SK-N-SH (cell line): ENCODE measurements around the gene UBAC2.

Experiments used
- RAD21 ChIP-seq: IDR thresholded peaks from 2 replicates; pipeline ENCODE4 v1.6.1; 2012; ENCODE audit warnings: mild to moderate bottlenecking, low read length
- REST ChIP-seq: IDR thresholded peaks from 2 replicates; pipeline ENCODE4 v1.6.1; 2012; ENCODE audit warnings: mild to moderate bottlenecking, low read depth, low read length, moderate library complexity
- RFX5 ChIP-seq: IDR thresholded peaks from 2 replicates; pipeline ENCODE4 v1.6.1; 2012; ENCODE audit warnings: mild to moderate bottlenecking, improper control_type of control experiment, low read length
- TF ChIP-seq, protein P1 (sequence below): fragments of 150-350 bp; IDR thresholded peaks from 2 replicates; pipeline ENCODE4 v1.6.1; 2016; ENCODE audit warnings: mild to moderate bottlenecking, low read depth, low read length
- TF ChIP-seq, protein P2 (sequence below): fragments of 200-600 bp; sonication (generic); IDR thresholded peaks from 2 replicates; pipeline ENCODE4 v1.6.1; 2017; ENCODE audit warnings: antibody characterized with exemption, mild to moderate bottlenecking, moderate library complexity

DNA sequence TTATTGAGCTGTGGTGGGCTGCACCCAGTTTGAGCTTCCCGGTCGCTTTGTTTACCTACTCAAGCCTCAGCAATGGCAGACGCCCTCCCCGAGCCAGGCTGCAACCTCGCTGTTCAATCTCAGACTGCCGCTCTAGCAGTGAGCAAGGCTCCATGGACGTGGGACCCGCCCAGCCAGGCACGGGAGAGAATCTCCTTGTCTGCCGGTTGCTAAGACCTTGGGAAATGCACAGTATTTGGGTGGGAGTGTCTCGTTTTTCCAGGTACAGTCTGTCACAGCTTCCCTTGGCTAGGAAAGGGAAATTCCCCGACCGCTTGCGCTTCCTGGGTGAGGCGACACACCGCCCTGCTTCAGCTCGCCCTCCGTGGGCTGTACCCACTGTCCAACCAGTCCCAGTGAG, 27.7 kb upstream of the UBAC2 start:
- no peak for TF ChIP-seq RAD21
- no peak for TF ChIP-seq REST
- TF ChIP-seq, protein P1, sequence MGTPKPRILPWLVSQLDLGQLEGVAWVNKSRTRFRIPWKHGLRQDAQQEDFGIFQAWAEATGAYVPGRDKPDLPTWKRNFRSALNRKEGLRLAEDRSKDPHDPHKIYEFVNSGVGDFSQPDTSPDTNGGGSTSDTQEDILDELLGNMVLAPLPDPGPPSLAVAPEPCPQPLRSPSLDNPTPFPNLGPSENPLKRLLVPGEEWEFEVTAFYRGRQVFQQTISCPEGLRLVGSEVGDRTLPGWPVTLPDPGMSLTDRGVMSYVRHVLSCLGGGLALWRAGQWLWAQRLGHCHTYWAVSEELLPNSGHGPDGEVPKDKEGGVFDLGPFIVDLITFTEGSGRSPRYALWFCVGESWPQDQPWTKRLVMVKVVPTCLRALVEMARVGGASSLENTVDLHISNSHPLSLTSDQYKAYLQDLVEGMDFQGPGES = no peak
- no peak for TF ChIP-seq RFX5
- TF ChIP-seq, protein P2, sequence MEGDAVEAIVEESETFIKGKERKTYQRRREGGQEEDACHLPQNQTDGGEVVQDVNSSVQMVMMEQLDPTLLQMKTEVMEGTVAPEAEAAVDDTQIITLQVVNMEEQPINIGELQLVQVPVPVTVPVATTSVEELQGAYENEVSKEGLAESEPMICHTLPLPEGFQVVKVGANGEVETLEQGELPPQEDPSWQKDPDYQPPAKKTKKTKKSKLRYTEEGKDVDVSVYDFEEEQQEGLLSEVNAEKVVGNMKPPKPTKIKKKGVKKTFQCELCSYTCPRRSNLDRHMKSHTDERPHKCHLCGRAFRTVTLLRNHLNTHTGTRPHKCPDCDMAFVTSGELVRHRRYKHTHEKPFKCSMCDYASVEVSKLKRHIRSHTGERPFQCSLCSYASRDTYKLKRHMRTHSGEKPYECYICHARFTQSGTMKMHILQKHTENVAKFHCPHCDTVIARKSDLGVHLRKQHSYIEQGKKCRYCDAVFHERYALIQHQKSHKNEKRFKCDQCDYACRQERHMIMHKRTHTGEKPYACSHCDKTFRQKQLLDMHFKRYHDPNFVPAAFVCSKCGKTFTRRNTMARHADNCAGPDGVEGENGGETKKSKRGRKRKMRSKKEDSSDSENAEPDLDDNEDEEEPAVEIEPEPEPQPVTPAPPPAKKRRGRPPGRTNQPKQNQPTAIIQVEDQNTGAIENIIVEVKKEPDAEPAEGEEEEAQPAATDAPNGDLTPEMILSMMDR = no peak
